GM12875 (cell line): ENCODE data around the gene LIX1L.

Experiments used
- H3K4me3 ChIP-seq: one replicate; pipeline ENCODE4 v1.5.1; 2011; ENCODE audit warnings: low read depth, low read length, control low read depth
- TF ChIP-seq, protein P1 (sequence below): IDR thresholded peaks from 2 replicates; pipeline ENCODE4 v1.5.1; 2011; ENCODE audit warnings: low read depth, mild to moderate bottlenecking, control low read depth, inconsistent platforms, low read length, moderate library complexity, borderline replicate concordance; ENCODE audit not compliant: insufficient read depth

LIX1L gene

DNA sequence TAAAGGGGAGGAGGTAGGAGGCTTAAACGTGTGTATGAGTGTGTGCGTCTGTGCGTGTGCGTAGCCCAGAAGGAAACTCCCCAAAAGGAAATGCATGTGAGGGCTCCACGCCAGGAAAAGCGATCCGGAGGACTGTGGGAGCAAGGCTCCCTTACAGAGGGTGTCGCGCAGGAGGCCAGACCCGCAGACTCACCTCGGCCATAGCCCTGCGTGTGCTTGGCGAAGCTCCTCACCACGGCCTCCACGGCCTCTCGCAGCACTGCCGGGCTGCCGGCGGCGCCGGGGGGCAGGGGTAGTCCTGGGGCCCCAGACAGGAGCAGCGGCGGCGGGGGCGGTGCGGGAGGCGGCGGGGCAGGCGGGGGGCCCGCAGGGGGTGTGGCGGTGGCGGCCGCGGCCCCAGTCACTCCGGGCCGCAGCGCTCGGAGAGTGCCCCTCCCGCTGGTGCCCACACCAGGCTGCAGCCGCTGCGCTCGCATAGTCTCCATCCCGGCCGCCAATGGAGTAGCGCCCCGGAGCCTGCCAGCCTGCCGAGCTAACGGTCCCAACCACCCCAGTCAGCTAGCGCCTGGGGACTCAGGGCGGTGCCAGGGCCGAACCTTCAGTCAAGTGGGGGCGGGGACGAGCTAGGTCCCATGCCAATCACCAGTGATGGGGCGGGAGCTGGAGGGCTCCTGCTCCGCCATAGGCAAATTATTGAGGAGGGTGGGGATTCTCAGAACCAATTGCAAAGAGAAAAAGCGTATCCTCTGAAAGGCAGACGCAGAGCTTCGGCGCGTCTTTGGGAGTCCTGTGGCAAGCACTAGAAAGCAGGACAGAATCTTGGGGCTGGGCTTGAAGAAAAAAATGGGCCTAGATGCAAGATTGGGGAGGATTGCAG, at the start of gene LIX1L:
Gene LIX1L, minus strand, starts transcription at position 575 of the 877 bp plus-strand sequence. Its CDS starts 90 bp downstream, at position 485.
- TF ChIP-seq, protein P1, sequence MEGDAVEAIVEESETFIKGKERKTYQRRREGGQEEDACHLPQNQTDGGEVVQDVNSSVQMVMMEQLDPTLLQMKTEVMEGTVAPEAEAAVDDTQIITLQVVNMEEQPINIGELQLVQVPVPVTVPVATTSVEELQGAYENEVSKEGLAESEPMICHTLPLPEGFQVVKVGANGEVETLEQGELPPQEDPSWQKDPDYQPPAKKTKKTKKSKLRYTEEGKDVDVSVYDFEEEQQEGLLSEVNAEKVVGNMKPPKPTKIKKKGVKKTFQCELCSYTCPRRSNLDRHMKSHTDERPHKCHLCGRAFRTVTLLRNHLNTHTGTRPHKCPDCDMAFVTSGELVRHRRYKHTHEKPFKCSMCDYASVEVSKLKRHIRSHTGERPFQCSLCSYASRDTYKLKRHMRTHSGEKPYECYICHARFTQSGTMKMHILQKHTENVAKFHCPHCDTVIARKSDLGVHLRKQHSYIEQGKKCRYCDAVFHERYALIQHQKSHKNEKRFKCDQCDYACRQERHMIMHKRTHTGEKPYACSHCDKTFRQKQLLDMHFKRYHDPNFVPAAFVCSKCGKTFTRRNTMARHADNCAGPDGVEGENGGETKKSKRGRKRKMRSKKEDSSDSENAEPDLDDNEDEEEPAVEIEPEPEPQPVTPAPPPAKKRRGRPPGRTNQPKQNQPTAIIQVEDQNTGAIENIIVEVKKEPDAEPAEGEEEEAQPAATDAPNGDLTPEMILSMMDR: no peak
- H3K4me3 ChIP-seq: peak within 1 kb of the TSS; percentile 61

DNA sequence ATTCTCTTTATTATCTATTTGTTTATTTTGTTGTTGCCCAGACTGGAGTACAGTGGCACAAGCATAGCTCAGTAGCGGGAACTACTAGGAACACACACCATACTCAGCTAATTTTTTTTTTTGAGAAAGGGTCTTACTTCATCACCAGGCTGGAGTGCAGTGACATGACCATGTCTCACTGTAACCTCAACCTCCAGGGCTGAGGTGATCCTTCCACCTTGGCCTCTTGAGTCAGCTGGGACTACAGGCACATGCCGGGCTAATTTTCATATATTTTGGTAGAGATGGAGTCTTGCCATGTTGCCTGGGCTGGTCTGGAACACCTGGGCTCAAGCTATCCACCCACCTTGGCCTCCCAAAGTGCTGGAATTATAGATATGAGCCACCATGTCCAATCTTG, 43.9 kb upstream of the LIX1L start:
- TF ChIP-seq, protein P1: no peak
- no peak overlapping the region for H3K4me3 ChIP-seq

DNA sequence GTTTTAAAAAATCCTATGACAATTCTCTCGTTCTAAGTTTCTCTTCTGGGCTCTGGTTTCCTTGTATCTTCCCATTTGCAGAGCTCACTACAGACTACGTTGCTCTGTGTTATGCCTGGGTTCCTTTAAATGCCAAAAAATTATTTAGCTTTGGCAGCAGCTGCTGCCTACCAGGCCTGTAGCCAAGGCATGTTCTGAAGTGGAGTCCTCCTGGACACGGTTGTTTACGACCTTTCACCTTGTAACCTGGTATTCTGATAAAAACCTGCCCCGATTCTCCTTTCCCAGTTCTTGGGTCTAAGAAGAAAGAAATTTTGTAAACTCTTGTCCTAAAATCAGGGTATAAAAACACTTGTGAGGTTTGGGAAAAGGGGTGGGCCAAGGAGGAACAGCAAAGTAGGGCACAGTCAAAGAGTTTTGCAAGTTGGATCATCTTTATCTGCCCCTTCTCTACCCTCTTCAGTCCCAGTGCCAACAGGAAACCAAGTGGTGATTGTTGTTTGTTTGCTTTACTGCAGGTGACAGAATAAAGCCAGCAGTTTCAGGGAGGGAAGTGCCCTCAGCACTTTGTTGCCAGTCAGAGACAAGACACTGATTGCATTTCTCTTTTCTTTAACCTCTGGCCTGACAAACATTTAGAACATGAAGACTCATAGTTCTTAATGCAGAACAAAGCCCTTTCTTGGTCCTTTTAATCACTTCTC, 41.7 kb upstream of the LIX1L start:
- no peak overlapping the region for H3K4me3 ChIP-seq
- TF ChIP-seq, protein P1: no peak

DNA sequence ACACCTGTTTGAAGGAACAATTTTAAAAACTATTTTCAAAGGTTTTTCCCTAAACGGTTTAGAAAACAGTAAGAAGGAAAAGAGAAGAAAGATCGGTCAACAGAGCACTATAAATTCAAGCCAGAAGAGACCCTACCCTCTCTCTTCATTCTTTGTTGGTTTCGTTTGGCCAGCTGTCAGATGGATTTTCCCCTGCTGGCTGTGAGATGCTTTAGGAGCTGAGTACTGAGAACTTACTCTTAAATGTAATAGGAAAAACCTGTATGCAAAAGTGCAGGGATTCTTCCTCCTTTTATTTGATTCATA, 39.9 kb upstream of the LIX1L start:
- TF ChIP-seq, protein P1: no peak
- no peak overlapping the region for H3K4me3 ChIP-seq

DNA sequence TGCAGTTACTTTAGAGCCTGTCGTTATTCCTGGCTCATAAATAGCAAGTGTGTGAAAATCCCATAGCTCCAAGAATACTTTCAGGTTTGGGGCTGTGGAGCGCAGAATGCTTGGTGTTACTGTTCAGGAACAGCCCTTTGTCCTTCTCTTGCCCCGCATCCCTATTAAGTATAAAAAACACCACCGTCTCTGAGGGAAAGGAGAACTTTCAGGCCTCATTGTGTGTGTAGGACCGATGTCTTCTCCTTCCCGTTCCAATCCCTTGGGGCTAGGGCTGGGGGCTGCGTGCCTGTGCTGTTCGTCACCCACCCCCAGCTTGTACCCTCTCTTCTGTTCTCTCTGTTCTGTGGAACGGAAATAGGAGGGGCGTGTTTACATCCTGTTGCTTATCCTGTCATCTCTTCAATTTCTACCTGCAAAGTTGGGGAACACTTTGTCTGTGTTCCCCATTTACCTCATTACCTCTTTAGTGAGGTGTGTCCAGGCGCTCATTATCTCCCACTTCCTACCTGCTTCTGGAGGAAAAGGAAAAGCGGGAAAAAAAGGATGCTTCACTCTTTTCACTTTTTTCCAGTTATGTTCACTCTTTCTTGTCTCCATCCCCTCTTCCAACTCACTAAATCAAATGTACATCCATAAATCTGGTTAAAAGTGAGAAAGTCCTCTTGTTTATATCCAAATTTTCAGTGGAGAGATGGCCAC, 39.4 kb upstream of the LIX1L start:
- TF ChIP-seq, protein P1: no peak

DNA sequence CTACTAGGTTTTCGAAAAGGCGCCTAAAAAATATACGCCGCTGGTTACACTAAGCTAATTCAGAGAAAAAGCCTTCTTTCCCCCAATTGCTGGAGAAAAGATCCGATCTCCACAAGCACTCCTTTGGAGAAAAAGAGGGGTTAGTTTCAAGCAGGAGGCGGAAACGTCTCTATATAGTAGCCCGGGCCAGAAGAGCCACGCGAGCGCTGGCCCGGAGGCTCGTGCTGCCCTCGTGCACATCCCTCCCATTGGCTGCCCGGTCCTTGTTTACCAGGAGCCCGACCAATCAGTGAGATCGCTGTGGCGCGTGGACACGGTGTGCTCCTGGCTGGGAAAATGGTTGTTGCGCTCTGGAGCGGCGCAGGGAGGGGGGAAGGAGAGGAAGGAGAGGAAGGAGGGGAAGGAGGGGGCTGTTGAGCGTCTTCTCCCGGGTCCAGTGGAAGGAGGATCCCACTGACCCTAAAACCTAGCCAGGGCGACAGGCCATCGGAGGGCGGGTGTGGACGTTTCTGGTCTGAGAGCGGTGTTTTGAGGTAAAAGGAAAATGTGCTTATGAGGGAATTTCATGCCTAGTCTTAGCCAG, 38.7 kb upstream of the LIX1L start, which contains the start of gene TXNIP:
Gene TXNIP, minus strand, starts transcription at position 147 of the 583 bp plus-strand sequence. CDS start 313 bp downstream, outside the sequence.
- H3K4me3 ChIP-seq: peak within 1 kb of the TSS; percentile 81
- TF ChIP-seq, protein P1: no peak

More for the DNA sequence above, 39.4 kb upstream of the LIX1L start:
- H3K4me3 ChIP-seq: peak overlapping the region; percentile 81
